GM12892 (cell line): Measurements from ENCODE around the gene LARP4B.

Experiments used
- POLR2A ChIP-seq: IDR thresholded peaks from 2 replicates; pipeline ENCODE4 v1.6.1; 2011; ENCODE audit warnings: low read depth, low read length, control low read depth
- POLR2AphosphoS5 ChIP-seq: IDR thresholded peaks from 2 replicates; pipeline ENCODE4 v1.6.1; 2011; ENCODE audit warnings: low read depth, low read length, control low read depth

GRCh38 chr10:834493-834892, 97.0 kb downstream of the LARP4B start:
- TF ChIP-seq POLR2A (no peak), POLR2AphosphoS5 (no peak)
